ENCODE results near the gene HSPA9.

HSPA9 gene

GRCh38 chr5:138523406-138523805 is 51.8 kb downstream of the HSPA9 start:
- Histone ChIP-seq H3K4me2 (no peak overlapping the region), H3K27me3 (ENCODE audit: insufficient read depth, low read depth) (no peaks in the 10 kb centered on the region), H2AFZ (ENCODE audit: low read depth) (no peak overlapping the region), H4K20me1 (ENCODE audit: insufficient read depth) (peaks cover 27% of the 10 kb centered on the region), H3K79me2 (ENCODE audit: insufficient read depth, low read depth) (peaks cover 95% of the 10 kb centered on the region), H3K4me3 (IDR thresholded peaks at IDR 0.05; ENCODE audit: insufficient read depth, low read depth, low read length) (no peak overlapping the region), H3K4me1 (ENCODE audit: low read depth, poor library complexity, severe bottlenecking) (peaks cover 18% of the 10 kb centered on the region), H3K9ac (no peak overlapping the region), H3K27ac (no peak overlapping the region), H3K36me3 (ENCODE audit: insufficient read depth) (peaks cover 3% of the 10 kb centered on the region; the same call in 1 of the 2 replicates)
- TF ChIP-seq CTCF (conservative IDR thresholded peaks at IDR 0.05; ENCODE audit: low read depth, low read length), result no peak

GRCh38 chr5:138520971-138521370 is 54.2 kb downstream of the HSPA9 start:
- peaks cover 81% of the 10 kb centered on the region for H3K79me2 ChIP-seq (ENCODE audit: insufficient read depth, low read depth)
- no peak overlapping the region for H3K9ac ChIP-seq
- H3K4me1 ChIP-seq (ENCODE audit: low read depth, poor library complexity, severe bottlenecking), result peaks cover 13% of the 10 kb centered on the region
- H3K27ac ChIP-seq, result no peak overlapping the region
- H3K27me3 ChIP-seq (ENCODE audit: insufficient read depth, low read depth), result no peaks in the 10 kb centered on the region
- H3K36me3 ChIP-seq (ENCODE audit: insufficient read depth), result peaks cover 11% of the 10 kb centered on the region; the same call in 1 of the 2 replicates
- H2AFZ ChIP-seq (ENCODE audit: low read depth), result no peak overlapping the region
- peaks cover 27% of the 10 kb centered on the region for H4K20me1 ChIP-seq (ENCODE audit: insufficient read depth)
- H3K4me2 ChIP-seq, result no peak overlapping the region
- no peak overlapping the region for H3K4me3 ChIP-seq (IDR thresholded peaks at IDR 0.05; ENCODE audit: insufficient read depth, low read depth, low read length)
- no peak for TF ChIP-seq CTCF (conservative IDR thresholded peaks at IDR 0.05; ENCODE audit: low read depth, low read length)

- no peak overlapping the region for H3K27ac ChIP-seq
- no peak overlapping the region for H3K4me2 ChIP-seq
- no peak overlapping the region for H2AFZ ChIP-seq (ENCODE audit: low read depth)
- H4K20me1 ChIP-seq (ENCODE audit: insufficient read depth), result peaks cover 23% of the 10 kb centered on the region
- H3K9ac ChIP-seq, result no peak overlapping the region
- no peak overlapping the region for H3K4me3 ChIP-seq (IDR thresholded peaks at IDR 0.05; ENCODE audit: insufficient read depth, low read depth, low read length)
- H3K79me2 ChIP-seq (ENCODE audit: insufficient read depth, low read depth), result peaks cover 47% of the 10 kb centered on the region
- H3K4me1 ChIP-seq (ENCODE audit: low read depth, poor library complexity, severe bottlenecking), result peaks cover 7% of the 10 kb centered on the region
- no peaks in the 10 kb centered on the region for H3K27me3 ChIP-seq (ENCODE audit: insufficient read depth, low read depth)
- H3K36me3 ChIP-seq (ENCODE audit: insufficient read depth), result peaks cover 8% of the 10 kb centered on the region; the same call in 1 of the 2 replicates
- no peak for TF ChIP-seq CTCF (conservative IDR thresholded peaks at IDR 0.05; ENCODE audit: low read depth, low read length)
These were observed 57.8 kb downstream of the HSPA9 start for GRCh38 chr5:138517437-138517836.

- Histone ChIP-seq H3K9ac (no peak overlapping the region), H3K27me3 (ENCODE audit: insufficient read depth, low read depth) (no peaks in the 10 kb centered on the region), H3K27ac (no peak overlapping the region), H3K4me1 (ENCODE audit: low read depth, poor library complexity, severe bottlenecking) (no peaks in the 10 kb centered on the region), H3K4me3 (IDR thresholded peaks at IDR 0.05; ENCODE audit: insufficient read depth, low read depth, low read length) (no peak overlapping the region), H4K20me1 (ENCODE audit: insufficient read depth) (peaks cover 9% of the 10 kb centered on the region; the same call in 1 of the 2 replicates), H3K4me2 (no peak overlapping the region), H3K79me2 (ENCODE audit: insufficient read depth, low read depth) (peaks cover 30% of the 10 kb centered on the region), H3K36me3 (ENCODE audit: insufficient read depth) (peaks cover 11% of the 10 kb centered on the region; the same call in 1 of the 2 replicates), H2AFZ (ENCODE audit: low read depth) (no peak overlapping the region)
- no peak for TF ChIP-seq CTCF (conservative IDR thresholded peaks at IDR 0.05; ENCODE audit: low read depth, low read length)
These were observed 59.5 kb downstream of the HSPA9 start for GRCh38 chr5:138515556-138516245.
